H9 (cell line): Measurements from ENCODE around the gene CBX3. TPM values are rescaled to one million over a fixed set of nuclear protein-coding genes. Genes with fewer than 3 reads are reported as not detected.

ENCODE experiments used
- DNase-seq: peaks from one replicate; pipeline ENCODE4 v3.0.0-alpha.2; 2017
- H2AFZ ChIP-seq: one replicate; pipeline ENCODE4 v1.6.1; 2013; ENCODE audit warnings: mild to moderate bottlenecking, low read length, control low read depth, moderate library complexity
- H2AK5ac ChIP-seq: 2 replicates; pipeline ENCODE4 v1.6.1; 2013; ENCODE audit warnings: low read length, control low read depth, mixed read lengths; ENCODE audit not compliant: insufficient read length
- H2BK120ac ChIP-seq: one replicate; pipeline ENCODE4 v1.6.1; 2013; ENCODE audit warnings: low read depth, mild to moderate bottlenecking, low read length, control low read depth, inconsistent platforms; ENCODE audit not compliant: poor library complexity, severe bottlenecking
- H2BK12ac ChIP-seq: 2 replicates; pipeline ENCODE4 v1.6.1; 2013; ENCODE audit warnings: low read length, control low read depth, mixed read lengths, low read depth; ENCODE audit not compliant: insufficient read length
- H2BK15ac ChIP-seq: 2 replicates; pipeline ENCODE4 v1.6.1; 2013; ENCODE audit warnings: low read depth, low read length, control low read depth
- H2BK20ac ChIP-seq: one replicate; pipeline ENCODE4 v1.6.1; 2013; ENCODE audit warnings: low read depth, mild to moderate bottlenecking, low read length, control low read depth, inconsistent platforms; ENCODE audit not compliant: poor library complexity, severe bottlenecking
- H2BK5ac ChIP-seq: 2 replicates; pipeline ENCODE4 v1.6.1; 2013; ENCODE audit warnings: low read length, control low read depth, mixed read lengths; ENCODE audit not compliant: insufficient read length
- H3K14ac ChIP-seq: 2 replicates; pipeline ENCODE4 v1.6.1; 2013; ENCODE audit warnings: low read length, control low read depth; ENCODE audit not compliant: insufficient read depth
- H3K18ac ChIP-seq: 2 replicates; pipeline ENCODE4 v1.6.1; 2013; ENCODE audit warnings: low read depth, mild to moderate bottlenecking, mixed read lengths, low read length, control low read depth; ENCODE audit not compliant: insufficient read length
- H3K23ac ChIP-seq: 2 replicates; pipeline ENCODE4 v1.6.1; 2013; ENCODE audit warnings: low read length, control low read depth, mixed read lengths, low read depth; ENCODE audit not compliant: insufficient read length
- H3K23me2 ChIP-seq: 2 replicates; pipeline ENCODE4 v1.6.1; 2013; ENCODE audit warnings: low read depth, mild to moderate bottlenecking, mixed read lengths, low read length, control low read depth; ENCODE audit not compliant: insufficient read length, poor library complexity, severe bottlenecking
- H3K27ac ChIP-seq: 2 replicates; pipeline ENCODE4 v1.5.1; 2013; ENCODE audit warnings: low read length, control low read depth, mixed read lengths, low read depth; ENCODE audit not compliant: insufficient read length
- H3K27me3 ChIP-seq: 2 replicates; pipeline ENCODE4 v1.6.1; 2013; ENCODE audit warnings: low read length, control low read depth, inconsistent platforms; ENCODE audit not compliant: insufficient read depth
- H3K4ac ChIP-seq: 2 replicates; pipeline ENCODE4 v1.6.1; 2013; ENCODE audit warnings: low read depth, mild to moderate bottlenecking, control low read depth, inconsistent platforms, low read length, moderate library complexity
- H3K4me1 ChIP-seq: 2 replicates; pipeline ENCODE4 v1.6.1; 2013; ENCODE audit warnings: low read length, control low read depth, inconsistent platforms; ENCODE audit not compliant: insufficient read depth
- H3K4me2 ChIP-seq: 2 replicates; pipeline ENCODE4 v1.6.1; 2013; ENCODE audit warnings: low read length, control low read depth, mixed read lengths; ENCODE audit not compliant: insufficient read length, insufficient read depth
- H3K56ac ChIP-seq: 2 replicates; pipeline ENCODE4 v1.6.1; 2013; ENCODE audit warnings: low read depth, mild to moderate bottlenecking, mixed read lengths, low read length, control low read depth; ENCODE audit not compliant: insufficient read length
- H3K79me1 ChIP-seq: 2 replicates; pipeline ENCODE4 v1.6.1; 2013; ENCODE audit warnings: low read depth, mild to moderate bottlenecking, moderate library complexity, low read length, control low read depth, inconsistent platforms; ENCODE audit not compliant: insufficient read depth, poor library complexity, severe bottlenecking
- H3K79me2 ChIP-seq: 2 replicates; pipeline ENCODE4 v1.6.1; 2013; ENCODE audit warnings: low read length, control low read depth, inconsistent platforms; ENCODE audit not compliant: insufficient read depth
- H3K9ac ChIP-seq: 2 replicates; pipeline ENCODE4 v1.6.1; 2013; ENCODE audit warnings: low read length, control low read depth, mixed read lengths; ENCODE audit not compliant: insufficient read length; ENCODE audit errors: extremely low read depth
- H3K9me3 ChIP-seq: one replicate; pipeline ENCODE4 v1.6.1; 2013; ENCODE audit warnings: low read depth, low read length, inconsistent platforms; ENCODE audit not compliant: control insufficient read depth
- H3T11ph ChIP-seq: one replicate; pipeline ENCODE4 v1.6.1; 2013; ENCODE audit warnings: mild to moderate bottlenecking, low read length, control low read depth, inconsistent platforms
- H4K20me1 ChIP-seq: one replicate; pipeline ENCODE4 v1.6.1; 2013; ENCODE audit not compliant: control insufficient read depth, insufficient read length, insufficient read depth
- H4K5ac ChIP-seq: 2 replicates; pipeline ENCODE4 v1.6.1; 2013; ENCODE audit warnings: low read depth, mild to moderate bottlenecking, mixed read lengths, low read length, control low read depth; ENCODE audit not compliant: insufficient read length
- H4K8ac ChIP-seq: replicated peaks from 2 replicates; pipeline ENCODE4 v1.6.1; 2013; ENCODE audit warnings: low read length, control low read depth, mixed read lengths, low read depth; ENCODE audit not compliant: insufficient read length
- H4K91ac ChIP-seq: 2 replicates; pipeline ENCODE4 v1.6.1; 2013; ENCODE audit warnings: low read depth, mild to moderate bottlenecking, moderate library complexity, mixed read lengths, low read length, control low read depth; ENCODE audit not compliant: insufficient read length
- H3K27ac Mint-ChIP-seq, 3 experiments: 2 replicates in 2 of 3; 3 replicates in 1 of 3; pipeline ENCODE4 v1.8.0; 2020 to 2021; ENCODE audit warnings: mixed read lengths in 3 of 3, mild to moderate bottlenecking in 1 of 3, moderate library complexity in 1 of 3
- H3K27me3 Mint-ChIP-seq: 2 replicates; pipeline ENCODE4 v1.8.0; 2021; ENCODE audit warnings: low read depth, mild to moderate bottlenecking, moderate library complexity, mixed read lengths
- H3K36me3 Mint-ChIP-seq, 3 experiments: 2 replicates in 2 of 3; 3 replicates in 1 of 3; pipeline ENCODE4 v1.8.0; 2020 to 2021; ENCODE audit warnings: low read depth in 3 of 3, mixed read lengths in 3 of 3; ENCODE audit not compliant: insufficient read depth in 1 of 3
- H3K4me1 Mint-ChIP-seq, 2 experiments: 2 replicates each; pipeline ENCODE4 v1.8.0; 2020; ENCODE audit warnings: mixed read lengths in 2 of 2
- H3K4me3 Mint-ChIP-seq, 2 experiments: 2 replicates in 1 of 2; 3 replicates in 1 of 2; pipeline ENCODE4 v1.8.0; 2020 to 2021; ENCODE audit warnings: mild to moderate bottlenecking in 2 of 2, mixed read lengths in 2 of 2, moderate library complexity in 1 of 2
- H3K9me3 Mint-ChIP-seq, 2 experiments: 2 replicates in 1 of 2; 3 replicates in 1 of 2; pipeline ENCODE4 v1.8.0; 2020; ENCODE audit warnings: mild to moderate bottlenecking in 2 of 2, mixed read lengths in 2 of 2, moderate library complexity in 1 of 2
- CTCF ChIP-seq: fragments of 200-600 bp; sonication (generic); conservative IDR thresholded peaks from 3 replicates; pipeline ENCODE4 v1.8.0; 2021; ENCODE audit warnings: antibody characterized with exemption, mild to moderate bottlenecking
- WGBS: extraction: QIAGEN DNeasy Blood & Tissue Kit; methylation state at CpG from one replicate; pipeline ENCODE4 v1.1.7; 2013; ENCODE audit warnings: missing lambda C conversion rate, low lambda C conversion rate, mixed read lengths; ENCODE audit not compliant: insufficient read length; ENCODE audit errors: extremely low coverage; 5-methylcytosine and 5-hydroxymethylcytosine counted together
- total RNA-seq: library from RNA; stranded (reverse); gene quantifications from 2 replicates; pipeline ENCODE4 v1.2.1, GENCODE V29; 2021

CBX3 gene
- total RNA-seq, 1 experiment from 2014 or later: 288 TPM

GRCh38 chr7:26238032-26238431 is 36.5 kb downstream of the CBX3 start:
- H3K23ac ChIP-seq: no peak overlapping the region
- no peak overlapping the region for H3K56ac ChIP-seq
- no peak overlapping the region for H3T11ph ChIP-seq
- H4K20me1 ChIP-seq: no peaks in the 10 kb centered on the region
- Mint-ChIP-seq H3K4me1 (peaks cover 0 to 5% of the 10 kb centered on the region in 2 experiments; a peak in 1 of 4 replicates), H3K36me3 (no peaks in the 10 kb centered on the region), H3K4me3 (no peak overlapping the region), H3K27me3 (peaks cover 2% of the 10 kb centered on the region), H3K27ac (no peak overlapping the region), H3K9me3 (no peaks in the 10 kb centered on the region)
- H2BK120ac ChIP-seq: no peak overlapping the region
- no peak for DNase-seq
- no peak overlapping the region for H3K14ac ChIP-seq
- no peak overlapping the region for H2AFZ ChIP-seq
- no peaks in the 10 kb centered on the region for H3K23me2 ChIP-seq
- H3K9me3 ChIP-seq: no peaks in the 10 kb centered on the region
- no peak overlapping the region for H3K4me2 ChIP-seq
- H3K4ac ChIP-seq: no peak overlapping the region
- no peak overlapping the region for H4K91ac ChIP-seq
- no peaks in the 10 kb centered on the region for H3K27me3 ChIP-seq
- H3K27ac ChIP-seq: no peak overlapping the region
- H3K79me1 ChIP-seq: no peaks in the 10 kb centered on the region
- no peak overlapping the region for H3K9ac ChIP-seq
- H4K5ac ChIP-seq: no peak overlapping the region
- no peak overlapping the region for H2BK5ac ChIP-seq
- no peak for TF ChIP-seq CTCF
- H2BK20ac ChIP-seq: no peak overlapping the region
- H4K8ac ChIP-seq: no peak overlapping the region
- H3K4me1 ChIP-seq: no peaks in the 10 kb centered on the region
- H2BK15ac ChIP-seq: no peak overlapping the region
- no peaks in the 10 kb centered on the region for H3K79me2 ChIP-seq
- no CpG with 5 or more reads among the region's 3 CpGs for WGBS
- H2BK12ac ChIP-seq: no peak overlapping the region
- H3K18ac ChIP-seq: no peak overlapping the region
- H2AK5ac ChIP-seq: no peak overlapping the region
